DOHH2 (cell line): ENCODE measurements around the gene ROR2.
"Not testable (repeated sequence)": the region's sequence is repeated elsewhere in the genome, so short reads cannot be mapped to it uniquely, and the experiment has no call there.

ENCODE experiments used
- H3F3A ChIP-seq: fragments of 200-600 bp; sonication (generic), shearing (Covaris generic); 2 replicates; pipeline ENCODE4 v1.6.0; 2016; ENCODE audit warnings: antibody characterized with exemption, mild to moderate bottlenecking; ENCODE audit not compliant: control insufficient read depth, insufficient read depth
- H3K27ac ChIP-seq: fragments of 200-600 bp; sonication (generic); 2 replicates; pipeline ENCODE4 v1.5.1; 2014; ENCODE audit warnings: low read depth, mild to moderate bottlenecking, low read length, moderate library complexity
- H3K27me3 ChIP-seq: fragments of 200-600 bp; sonication (generic); 2 replicates; pipeline ENCODE4 v1.6.1; 2014; ENCODE audit warnings: mild to moderate bottlenecking, low read length, mixed read lengths; ENCODE audit not compliant: control insufficient read depth
- H3K36me3 ChIP-seq: fragments of 200-600 bp; sonication (generic); 2 replicates; pipeline ENCODE4 v1.6.1; 2014; ENCODE audit warnings: mild to moderate bottlenecking, low read length, moderate library complexity, mixed read lengths; ENCODE audit not compliant: control insufficient read depth
- H3K4me1 ChIP-seq: fragments of 200-600 bp; sonication (generic); 2 replicates; pipeline ENCODE4 v1.6.1; 2014; ENCODE audit warnings: mild to moderate bottlenecking, low read length, mixed read lengths; ENCODE audit not compliant: control insufficient read depth
- H3K4me2 ChIP-seq: fragments of 200-600 bp; sonication (generic); 2 replicates; pipeline ENCODE4 v1.6.0; 2014; ENCODE audit warnings: mild to moderate bottlenecking, low read length, moderate library complexity
- H3K4me3 ChIP-seq: fragments of 200-600 bp; sonication (generic); 2 replicates; pipeline ENCODE4 v1.5.1; 2014; ENCODE audit warnings: mild to moderate bottlenecking, low read length, mixed read lengths
- H3K79me2 ChIP-seq: fragments of 200-600 bp; sonication (generic); 2 replicates; pipeline ENCODE4 v1.6.1; 2014; ENCODE audit warnings: mild to moderate bottlenecking, low read length, mixed read lengths; ENCODE audit not compliant: control insufficient read depth
- H3K9me2 ChIP-seq: fragments of 200-600 bp; sonication (generic); replicated peaks from 2 replicates; pipeline ENCODE4 v1.6.1; 2014; ENCODE audit warnings: mild to moderate bottlenecking, low read length, mixed read lengths; ENCODE audit not compliant: control insufficient read depth
- H3K9me3 ChIP-seq: fragments of 200-600 bp; sonication (generic); 2 replicates; pipeline ENCODE4 v1.6.1; 2014; ENCODE audit warnings: antibody characterized with exemption, low read length, mixed read lengths; ENCODE audit not compliant: control insufficient read depth, insufficient read depth
- H4K20me1 ChIP-seq: fragments of 200-600 bp; sonication (generic); 2 replicates; pipeline ENCODE4 v1.6.0; 2014; ENCODE audit warnings: low read depth, mild to moderate bottlenecking, antibody characterized with exemption, low read length, moderate library complexity; ENCODE audit not compliant: control insufficient read depth, insufficient read depth
- EZH2phosphoT487 ChIP-seq: fragments of 200-600 bp; sonication (generic); IDR thresholded peaks from 2 replicates; pipeline ENCODE4 v1.6.1; 2017; ENCODE audit warnings: borderline replicate concordance, mild to moderate bottlenecking, antibody characterized with exemption, low read length, moderate library complexity, mixed read lengths
- TF ChIP-seq, protein P1 (sequence below): fragments of 200-600 bp; sonication (generic); IDR thresholded peaks from one replicate; pipeline ENCODE4 v1.5.1; 2014; ENCODE audit warnings: antibody characterized with exemption, mild to moderate bottlenecking, low read depth, low read length; ENCODE audit not compliant: poor library complexity, severe bottlenecking

Gene ROR2

DNA sequence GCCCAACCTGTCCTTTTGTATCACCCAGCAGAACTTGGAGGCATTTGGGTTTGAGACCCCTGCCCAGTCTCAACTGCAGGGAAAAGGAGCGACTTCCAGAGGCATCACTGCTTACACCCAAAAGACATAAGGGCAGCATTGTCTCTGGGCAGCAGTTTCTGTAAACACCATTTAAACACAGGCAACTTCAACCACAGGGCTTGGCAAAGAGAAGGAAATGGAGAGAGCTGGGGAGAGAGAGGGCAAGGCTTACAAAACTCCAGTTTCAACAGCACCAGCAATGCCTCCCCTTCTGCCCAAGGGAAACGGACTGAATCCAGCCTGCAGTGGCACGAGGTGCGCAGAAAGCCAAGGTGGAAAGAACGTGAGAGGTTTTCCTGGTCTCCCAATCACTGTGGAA, 147.6 kb downstream of the ROR2 start:
- H3K9me3 ChIP-seq = no peaks in the 10 kb centered on the region

DNA sequence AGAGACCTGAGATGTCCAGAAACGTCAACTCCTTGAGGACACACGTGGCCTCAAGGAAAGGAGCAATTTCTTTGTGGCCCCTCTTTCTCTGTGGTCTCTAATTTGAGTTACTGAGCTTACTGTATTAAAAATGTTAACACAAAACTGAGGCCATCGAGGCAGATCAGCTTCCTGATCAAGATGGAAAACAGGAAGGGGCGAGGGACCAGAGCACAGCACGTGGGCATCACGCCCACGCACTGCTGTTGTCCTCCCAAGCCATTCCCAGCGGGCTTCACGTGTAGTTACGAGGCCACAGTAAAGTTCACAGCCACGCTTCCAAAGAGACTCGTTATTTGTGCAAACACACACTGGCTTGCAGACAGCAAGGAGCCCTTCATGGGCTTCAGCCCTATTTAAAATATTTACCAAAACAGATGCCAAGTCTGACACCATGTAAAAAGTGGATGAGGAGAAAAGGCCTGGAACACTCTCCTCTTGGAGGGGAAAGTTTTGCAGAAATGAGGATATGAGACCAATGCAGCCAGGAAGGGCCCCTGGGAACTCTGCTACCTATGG, 149.5 kb downstream of the ROR2 start:
- H3K4me1 ChIP-seq = no peaks in the 10 kb centered on the region
- H3F3A ChIP-seq = no peaks in the 10 kb centered on the region

More for the DNA sequence above, 147.6 kb downstream of the ROR2 start:
- no peaks in the 10 kb centered on the region for H3K79me2 ChIP-seq
- no peaks in the 10 kb centered on the region for H3K27me3 ChIP-seq
- TF ChIP-seq, protein P1, sequence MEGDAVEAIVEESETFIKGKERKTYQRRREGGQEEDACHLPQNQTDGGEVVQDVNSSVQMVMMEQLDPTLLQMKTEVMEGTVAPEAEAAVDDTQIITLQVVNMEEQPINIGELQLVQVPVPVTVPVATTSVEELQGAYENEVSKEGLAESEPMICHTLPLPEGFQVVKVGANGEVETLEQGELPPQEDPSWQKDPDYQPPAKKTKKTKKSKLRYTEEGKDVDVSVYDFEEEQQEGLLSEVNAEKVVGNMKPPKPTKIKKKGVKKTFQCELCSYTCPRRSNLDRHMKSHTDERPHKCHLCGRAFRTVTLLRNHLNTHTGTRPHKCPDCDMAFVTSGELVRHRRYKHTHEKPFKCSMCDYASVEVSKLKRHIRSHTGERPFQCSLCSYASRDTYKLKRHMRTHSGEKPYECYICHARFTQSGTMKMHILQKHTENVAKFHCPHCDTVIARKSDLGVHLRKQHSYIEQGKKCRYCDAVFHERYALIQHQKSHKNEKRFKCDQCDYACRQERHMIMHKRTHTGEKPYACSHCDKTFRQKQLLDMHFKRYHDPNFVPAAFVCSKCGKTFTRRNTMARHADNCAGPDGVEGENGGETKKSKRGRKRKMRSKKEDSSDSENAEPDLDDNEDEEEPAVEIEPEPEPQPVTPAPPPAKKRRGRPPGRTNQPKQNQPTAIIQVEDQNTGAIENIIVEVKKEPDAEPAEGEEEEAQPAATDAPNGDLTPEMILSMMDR = no peak
- TF ChIP-seq EZH2phosphoT487 = no peak
- no peaks in the 10 kb centered on the region for H4K20me1 ChIP-seq
- H3K27ac ChIP-seq = no peak overlapping the region
- no peaks in the 10 kb centered on the region for H3K9me2 ChIP-seq
- no peaks in the 10 kb centered on the region for H3F3A ChIP-seq
- H3K4me3 ChIP-seq = no peak overlapping the region
- H3K4me2 ChIP-seq = no peak overlapping the region
- no peaks in the 10 kb centered on the region for H3K4me1 ChIP-seq
- H3K36me3 ChIP-seq = no peaks in the 10 kb centered on the region

DNA sequence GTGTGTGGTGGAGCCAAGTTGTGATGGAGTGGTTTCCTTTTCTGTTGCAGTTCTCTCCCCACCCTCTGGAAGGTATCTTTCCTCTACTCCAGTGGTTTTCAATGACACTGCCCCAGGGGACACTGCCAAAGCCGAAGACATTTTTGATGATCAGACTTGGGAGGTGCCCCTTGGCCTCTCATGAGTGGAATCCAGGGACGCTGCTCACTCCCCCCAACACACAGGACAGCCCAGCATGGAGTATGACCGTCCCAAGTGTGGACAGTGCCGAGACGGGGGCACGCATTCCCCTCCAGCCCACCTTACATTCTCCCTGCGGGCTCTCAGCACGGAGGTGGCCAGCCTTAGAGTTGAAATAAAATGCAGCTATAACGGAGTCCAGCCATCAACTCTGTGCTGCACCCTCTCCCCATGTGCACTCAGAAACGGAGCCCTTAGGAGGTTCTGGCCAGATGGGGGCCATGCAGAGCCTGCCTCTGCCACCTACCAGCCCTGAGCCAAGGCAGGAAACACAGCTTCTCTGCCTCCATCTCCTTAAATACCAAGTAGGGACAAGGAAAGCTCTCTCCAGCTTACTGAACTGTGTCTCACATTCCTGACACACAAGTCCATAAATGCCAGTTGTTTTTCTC, 150.8 kb downstream of the ROR2 start:
- Histone ChIP-seq H4K20me1 (no peaks in the 10 kb centered on the region), H3K27ac (no peak overlapping the region), H3K4me3 (no peak overlapping the region), H3K9me3 (no peaks in the 10 kb centered on the region), H3K4me1 (no peaks in the 10 kb centered on the region), H3K9me2 (no peaks in the 10 kb centered on the region), H3K27me3 (peaks cover 4% of the 10 kb centered on the region; the same call in 1 of the 2 replicates), H3K36me3 (no peaks in the 10 kb centered on the region), H3K79me2 (no peaks in the 10 kb centered on the region), H3K4me2 (no peak overlapping the region), H3F3A (no peaks in the 10 kb centered on the region)
- TF ChIP-seq, protein P1 = no peak
- no peak for TF ChIP-seq EZH2phosphoT487

More for the DNA sequence above, 149.5 kb downstream of the ROR2 start:
- no peak overlapping the region for H3K4me3 ChIP-seq
- no peak overlapping the region for H3K27ac ChIP-seq
- no peaks in the 10 kb centered on the region for H3K9me2 ChIP-seq
- no peaks in the 10 kb centered on the region for H3K79me2 ChIP-seq
- H3K36me3 ChIP-seq = no peaks in the 10 kb centered on the region
- H3K4me2 ChIP-seq = no peak overlapping the region
- H4K20me1 ChIP-seq = no peaks in the 10 kb centered on the region
- no peak for TF ChIP-seq EZH2phosphoT487
- TF ChIP-seq, protein P1 = no peak
- H3K27me3 ChIP-seq = no peaks in the 10 kb centered on the region; the same call in 1 of the 2 replicates
- H3K9me3 ChIP-seq = no peaks in the 10 kb centered on the region

DNA sequence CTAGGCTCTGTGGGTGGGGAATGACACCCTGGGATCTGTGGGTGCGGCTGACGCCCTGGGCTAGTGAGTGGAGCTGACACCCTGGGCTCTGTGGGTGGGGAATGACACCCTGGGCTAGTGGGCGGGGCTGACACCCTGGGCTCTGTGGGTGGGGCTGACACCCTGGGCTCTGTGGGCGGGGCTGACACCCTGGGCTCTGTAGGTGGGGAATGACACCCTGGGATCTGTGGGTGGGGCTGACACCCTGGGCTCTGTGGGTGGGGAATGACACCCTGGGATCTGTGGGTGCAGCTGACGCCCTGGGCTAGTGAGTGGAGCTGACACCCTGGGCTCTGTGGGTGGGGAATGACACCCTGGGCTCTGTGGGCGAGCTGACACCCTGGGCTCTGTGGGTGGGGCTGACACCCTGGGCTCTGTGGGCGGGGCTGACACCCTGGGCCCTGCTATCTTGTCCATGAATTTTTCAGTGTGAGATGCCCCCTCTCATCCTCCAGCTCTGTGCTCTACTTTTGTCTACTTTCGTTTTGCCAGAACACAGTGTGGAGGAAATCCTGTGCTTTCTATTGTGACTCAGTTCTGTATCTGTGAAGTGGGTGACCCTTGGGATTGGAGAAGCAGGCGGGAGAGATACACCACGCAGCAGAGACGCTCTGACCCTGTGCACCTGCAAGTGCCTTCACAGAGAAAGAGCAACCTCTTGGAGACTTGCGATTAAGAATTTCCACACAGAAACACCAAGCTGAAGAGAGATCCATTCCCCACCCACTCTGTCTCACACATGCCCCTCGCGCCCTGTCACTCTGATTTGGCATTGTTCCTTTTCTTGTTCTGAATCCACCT, 151.5 kb downstream of the ROR2 start:
- not testable (repeated sequence) for H3K79me2 ChIP-seq, H3K9me2 ChIP-seq, H3K27me3 ChIP-seq, H3K4me1 ChIP-seq, H3K9me3 ChIP-seq, H3F3A ChIP-seq, H3K27ac ChIP-seq, H3K4me3 ChIP-seq, H4K20me1 ChIP-seq, H3K36me3 ChIP-seq, H3K4me2 ChIP-seq

DNA sequence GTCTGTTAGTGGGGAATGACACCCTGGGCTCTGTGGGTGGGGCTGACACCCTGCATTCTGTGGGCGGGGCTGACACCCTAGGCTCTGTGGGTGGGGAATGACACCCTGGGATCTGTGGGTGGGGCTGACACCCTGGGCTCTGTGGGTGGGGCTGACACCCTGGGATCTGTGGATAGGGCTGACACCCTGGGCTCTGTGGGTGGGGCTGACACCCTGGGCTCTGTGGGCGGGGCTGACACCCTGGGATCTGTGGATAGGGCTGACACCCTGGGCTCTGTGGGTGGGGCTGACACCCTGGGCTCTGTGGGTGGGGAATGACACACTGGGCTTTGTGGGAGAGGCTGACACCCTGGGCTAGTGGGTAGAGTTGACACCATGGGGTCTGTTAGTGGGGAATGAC, 152.5 kb downstream of the ROR2 start:
- H3F3A ChIP-seq, H3K4me1 ChIP-seq, H4K20me1 ChIP-seq, H3K79me2 ChIP-seq, H3K27me3 ChIP-seq, H3K4me3 ChIP-seq, H3K27ac ChIP-seq, H3K9me3 ChIP-seq, H3K4me2 ChIP-seq, H3K36me3 ChIP-seq, H3K9me2 ChIP-seq: not testable (repeated sequence)
